GM19035 (cell line): ENCODE results near the gene CST3.

Experiments
- ATAC-seq: cut with Tn5 transposase; IDR thresholded peaks from one replicate; pipeline ENCODE4 v1.9.1; 2021; ENCODE audit not compliant: unreplicated experiment

CST3 gene

GRCh38 chr20:23605867-23606651, 31.7 kb downstream of the CST3 start, which contains the start of gene CST9:
Gene CST9, minus strand, starts transcription at chr20:23605917. Its CDS starts 53 bp downstream, at chr20:23605864.
- no peak for ATAC-seq

GRCh38 chr20:23604306-23604705, 33.4 kb downstream of the CST3 start:
- ATAC-seq = no peak

- ATAC-seq = no peak
These were observed 34.4 kb downstream of the CST3 start for GRCh38 chr20:23603321-23603720.

- ATAC-seq = no peak
These were observed 35.1 kb downstream of the CST3 start for GRCh38 chr20:23602699-23603098.

- no peak for ATAC-seq
These were observed 35.5 kb downstream of the CST3 start for GRCh38 chr20:23602241-23602640.

- no peak for ATAC-seq
These were observed 36.0 kb downstream of the CST3 start for GRCh38 chr20:23601715-23602114.

- no peak for ATAC-seq
These were observed 39.3 kb downstream of the CST3 start for GRCh38 chr20:23598481-23598880.

- no peak for ATAC-seq
These were observed 41.0 kb downstream of the CST3 start for GRCh38 chr20:23596579-23597250.

- ATAC-seq = no peak
These were observed 41.8 kb downstream of the CST3 start for GRCh38 chr20:23595941-23596340.

- no peak for ATAC-seq
These were observed 49.0 kb downstream of the CST3 start for GRCh38 chr20:23588434-23589403.

- no peak for ATAC-seq
These were observed 50.1 kb downstream of the CST3 start for GRCh38 chr20:23587631-23588030.

- ATAC-seq = no peak
These were observed 50.8 kb downstream of the CST3 start for GRCh38 chr20:23586735-23587525.

GRCh38 chr20:23585808-23586734, 51.7 kb downstream of the CST3 start:
- no peak for ATAC-seq

- no peak for ATAC-seq
These were observed 52.3 kb downstream of the CST3 start for GRCh38 chr20:23585449-23585807.

- no peak for ATAC-seq
These were observed 53.1 kb downstream of the CST3 start for GRCh38 chr20:23584434-23585199.
